IMR-90 (cell line): ENCODE measurements around the gene HEATR9. TPM values are rescaled to one million over a fixed set of nuclear protein-coding genes. Genes with fewer than 3 reads are reported as not detected.

ENCODE experiments used
- ATAC-seq: fragments of 200-7000 bp; cut with Tn5 transposase; 2 replicates; pipeline ENCODE4 v1.9.1; 2020; ENCODE audit warnings: low read depth, mild to moderate bottlenecking, moderate library complexity
- BruUV-seq: library from RNA; stranded (reverse); fragments of 400-500 nt; replicated peaks from 2 replicates; lab custom pipeline; 2021; lab: Mats Ljungman, UMichigan
- CTCF ChIA-PET: fragments of 300-600 bp; formaldehyde crosslinking; extraction: SDS; loops from one replicate; lab custom pipeline; 2021; ENCODE audit warnings: antibody characterized with exemption; lab: Yijun Ruan, JAX
- POLR2A ChIA-PET: fragments of 300-600 bp; sonication (Branson Sonifier 250); formaldehyde crosslinking; loops from one replicate; lab custom pipeline; 2022; ENCODE audit warnings: antibody characterized with exemption; ENCODE audit not compliant: unreplicated experiment; lab: Charles Lee
- DNase-seq: peaks from one replicate; pipeline ENCODE4 v3.0.0; 2013
- H2AFZ ChIP-seq: replicated peaks from 2 replicates; pipeline ENCODE3; 2013; ENCODE audit warnings: low read length, mild to moderate bottlenecking; ENCODE audit not compliant: poor library complexity
- H2AK5ac ChIP-seq: 2 replicates; pipeline ENCODE4 v1.6.1; 2013; ENCODE audit warnings: low read depth, low read length, inconsistent platforms
- H2AK9ac ChIP-seq: replicated peaks from 2 replicates; pipeline ENCODE3; 2013; ENCODE audit warnings: mild to moderate bottlenecking, low read depth, low read length, moderate library complexity; ENCODE audit not compliant: poor library complexity
- H2BK120ac ChIP-seq: 2 replicates; pipeline ENCODE4 v1.6.1; 2013; ENCODE audit warnings: low read depth, low read length, inconsistent platforms
- H2BK15ac ChIP-seq: 3 replicates; pipeline ENCODE4 v1.6.1; 2013; ENCODE audit warnings: low read depth, low read length, inconsistent platforms
- H2BK20ac ChIP-seq: 2 replicates; pipeline ENCODE4 v1.6.1; 2013; ENCODE audit warnings: low read depth, mild to moderate bottlenecking, inconsistent platforms, low read length, moderate library complexity
- H2BK5ac ChIP-seq: 2 replicates; pipeline ENCODE4 v1.6.1; 2013; ENCODE audit warnings: mild to moderate bottlenecking, low read depth, low read length, inconsistent platforms; ENCODE audit not compliant: poor library complexity, severe bottlenecking
- H3K14ac ChIP-seq: replicated peaks from 2 replicates; pipeline ENCODE4 v1.6.1; 2013; ENCODE audit warnings: low read depth, low read length, inconsistent platforms
- H3K18ac ChIP-seq: 2 replicates; pipeline ENCODE4 v1.6.1; 2013; ENCODE audit warnings: low read depth, low read length, control low read depth
- H3K23ac ChIP-seq: 2 replicates; pipeline ENCODE4 v1.6.1; 2013; ENCODE audit warnings: low read depth, low read length, inconsistent platforms
- H3K27ac ChIP-seq: 2 replicates; pipeline ENCODE4 v1.5.1; 2013; ENCODE audit warnings: mild to moderate bottlenecking, control low read depth, low read length; ENCODE audit not compliant: insufficient read depth
- H3K27me3 ChIP-seq: 2 replicates; pipeline ENCODE4 v1.6.1; 2013; ENCODE audit warnings: low read length; ENCODE audit not compliant: control insufficient read depth, insufficient read depth
- H3K36me3 ChIP-seq: 2 replicates; pipeline ENCODE4 v1.6.1; 2013; ENCODE audit warnings: low read length, mixed read lengths; ENCODE audit not compliant: control insufficient read depth, insufficient read depth
- H3K4ac ChIP-seq: 2 replicates; pipeline ENCODE4 v1.6.1; 2013; ENCODE audit warnings: low read depth, low read length, inconsistent platforms
- H3K4me1 ChIP-seq: 2 replicates; pipeline ENCODE4 v1.6.1; 2013; ENCODE audit warnings: low read length, mixed read lengths; ENCODE audit not compliant: control insufficient read depth, insufficient read depth
- H3K4me2 ChIP-seq: 2 replicates; pipeline ENCODE4 v1.6.1; 2013; ENCODE audit warnings: low read depth, mild to moderate bottlenecking, control low read depth, low read length, moderate library complexity
- H3K4me3 ChIP-seq: 2 replicates; pipeline ENCODE4 v1.5.1; 2013; ENCODE audit warnings: low read depth, mild to moderate bottlenecking, control low read depth, low read length, moderate library complexity; ENCODE audit not compliant: insufficient read depth
- H3K56ac ChIP-seq: 2 replicates; pipeline ENCODE4 v1.6.1; 2013; ENCODE audit warnings: low read length, inconsistent platforms; ENCODE audit not compliant: insufficient read depth; ENCODE audit errors: extremely low read depth
- H3K79me1 ChIP-seq, 2 experiments: 2 replicates each; pipeline ENCODE4 v1.6.1; 2013; ENCODE audit warnings: low read length in 2 of 2, inconsistent platforms in 1 of 2, low read depth in 1 of 2
- H3K9ac ChIP-seq: 2 replicates; pipeline ENCODE4 v1.6.1; 2013; ENCODE audit warnings: low read depth, low read length, control low read depth
- H3K9me1 ChIP-seq: 2 replicates; pipeline ENCODE4 v1.6.1; 2013; ENCODE audit warnings: low read length, inconsistent platforms; ENCODE audit not compliant: insufficient read depth
- H3K9me3 ChIP-seq: 2 replicates; pipeline ENCODE4 v1.6.1; 2013; ENCODE audit warnings: low read length; ENCODE audit not compliant: control insufficient read depth, insufficient read depth
- H4K20me1 ChIP-seq: 2 replicates; pipeline ENCODE4 v1.6.1; 2013; ENCODE audit warnings: low read length, inconsistent platforms; ENCODE audit not compliant: insufficient read depth
- H4K5ac ChIP-seq: 2 replicates; pipeline ENCODE4 v1.6.1; 2013; ENCODE audit warnings: mild to moderate bottlenecking, low read depth, low read length, control low read depth
- H4K8ac ChIP-seq, 2 experiments: 2 replicates each; pipeline ENCODE4 v1.6.1; 2013; ENCODE audit warnings: low read depth in 2 of 2, low read length in 2 of 2, control low read depth in 1 of 2, inconsistent platforms in 1 of 2
- H4K91ac ChIP-seq: 2 replicates; pipeline ENCODE4 v1.6.1; 2013; ENCODE audit warnings: low read depth, low read length, inconsistent platforms; ENCODE audit not compliant: insufficient read depth
- BHLHE40 ChIP-seq: fragments of 150-350 bp; IDR thresholded peaks from 2 replicates; pipeline ENCODE4 v1.6.1; 2016; ENCODE audit warnings: mild to moderate bottlenecking, low read depth, low read length
- CEBPB ChIP-seq: IDR thresholded peaks from 2 replicates; pipeline ENCODE4 v1.6.1; 2012; ENCODE audit warnings: low read depth, low read length, improper control_type of control experiment
- CHD1 ChIP-seq: IDR thresholded peaks from 2 replicates; pipeline ENCODE4 v1.6.1; 2012; ENCODE audit warnings: low read depth, low read length, improper control_type of control experiment
- FOS ChIP-seq: fragments of 150-350 bp; IDR thresholded peaks from 2 replicates; pipeline ENCODE4 v1.6.1; 2016; ENCODE audit warnings: low read depth, low read length
- MAFK ChIP-seq: IDR thresholded peaks from 2 replicates; pipeline ENCODE4 v1.6.1; 2012; ENCODE audit warnings: low read depth, low read length, improper control_type of control experiment
- MAZ ChIP-seq: IDR thresholded peaks from 2 replicates; pipeline ENCODE4 v1.6.1; 2012; ENCODE audit warnings: low read depth, mild to moderate bottlenecking, low read length, improper control_type of control experiment, moderate library complexity, borderline replicate concordance
- MXI1 ChIP-seq: IDR thresholded peaks from 2 replicates; pipeline ENCODE4 v1.6.1; 2012; ENCODE audit warnings: low read depth, mild to moderate bottlenecking, low read length, moderate library complexity, borderline replicate concordance
- NFE2L2 ChIP-seq: fragments of 150-350 bp; IDR thresholded peaks from 2 replicates; pipeline ENCODE4 v1.6.1; 2016; ENCODE audit warnings: low read depth, mild to moderate bottlenecking, low read length
- POLR2A ChIP-seq: IDR thresholded peaks from 2 replicates; pipeline ENCODE4 v1.6.1; 2012; ENCODE audit warnings: mild to moderate bottlenecking, low read depth, low read length
- RAD21 ChIP-seq: IDR thresholded peaks from 2 replicates; pipeline ENCODE4 v1.6.1; 2012; ENCODE audit warnings: low read length, improper control_type of control experiment
- RCOR1 ChIP-seq: IDR thresholded peaks from 2 replicates; pipeline ENCODE4 v1.6.1; 2012; ENCODE audit warnings: mild to moderate bottlenecking, low read length, improper control_type of control experiment; ENCODE audit not compliant: insufficient replicate concordance
- RFX5 ChIP-seq: IDR thresholded peaks from 2 replicates; pipeline ENCODE4 v1.8.0; 2012; ENCODE audit warnings: low read depth, mild to moderate bottlenecking, low read length, moderate library complexity
- SMC3 ChIP-seq: fragments of 150-350 bp; IDR thresholded peaks from 2 replicates; pipeline ENCODE4 v1.6.1; 2016; ENCODE audit warnings: low read depth, mild to moderate bottlenecking, antibody characterized with exemption, low read length, moderate library complexity
- WGBS, 2 experiments: methylation state at CpG; one replicate each; pipeline versions ENCODE4 v1.1.5 to v1.1.7; 2013; ENCODE audit warnings: missing lambda C conversion rate in 2 of 2; ENCODE audit not compliant: insufficient read length in 1 of 2; ENCODE audit errors: extremely low coverage in 2 of 2; 5-methylcytosine and 5-hydroxymethylcytosine counted together
- dilution Hi-C: fragments of 300-500 bp; cut with HindIII; formaldehyde crosslinking; loops from one replicate; pipeline ENCODE4 v1.14.3; 2018; ENCODE audit warnings: low sequenced_read_pairs; ENCODE audit not compliant: unreplicated experiment
- in situ Hi-C: fragments of 300-500 bp; cut with MboI; formaldehyde crosslinking; loops from 3 replicates; pipeline ENCODE4 v1.14.3; 2019; ENCODE audit warnings: low sequenced_read_pairs, inconsistent platforms, mixed read lengths
- intact Hi-C: fragments of 100-400 bp; cut with micrococcal nuclease; formaldehyde crosslinking; loops from 2 replicates; pipeline ENCODE4 v1.10.0; 2022
- polyA plus RNA-seq, 3 experiments: library from polyadenylated mRNA; depleted of rRNA; stranded (reverse); fragments of >200 nt; gene quantifications; 2 replicates each; pipeline ENCODE4 v1.2.3, GENCODE V29; 2012; ENCODE audit warnings: low replicate concordance in 1 of 3
- total RNA-seq: library from RNA; depleted of rRNA; stranded (reverse); fragments of >200 nt; gene quantifications from 2 replicates; pipeline ENCODE4 v1.2.3, GENCODE V29; 2012
- TF ChIP-seq, protein P1 (sequence below): fragments of 150-350 bp; IDR thresholded peaks from 2 replicates; pipeline ENCODE4 v1.6.1; 2017; ENCODE audit warnings: mild to moderate bottlenecking, antibody characterized with exemption, low read length, low read depth
- TF ChIP-seq, protein P2 (sequence below): fragments of 150-350 bp; IDR thresholded peaks from 2 replicates; pipeline ENCODE4 v1.6.1; 2016; ENCODE audit warnings: low read depth, mild to moderate bottlenecking, low read length, moderate library complexity, borderline replicate concordance
- TF ChIP-seq, protein P3 (sequence below): conservative IDR thresholded peaks from 2 replicates; pipeline ENCODE4 v1.5.1; 2012; ENCODE audit warnings: mild to moderate bottlenecking, low read depth, low read length, improper control_type of control experiment

Gene HEATR9
- total and polyA plus RNA-seq, 2 of the 4 experiments (the other 2 are of a cell fraction): not detected

DNA sequence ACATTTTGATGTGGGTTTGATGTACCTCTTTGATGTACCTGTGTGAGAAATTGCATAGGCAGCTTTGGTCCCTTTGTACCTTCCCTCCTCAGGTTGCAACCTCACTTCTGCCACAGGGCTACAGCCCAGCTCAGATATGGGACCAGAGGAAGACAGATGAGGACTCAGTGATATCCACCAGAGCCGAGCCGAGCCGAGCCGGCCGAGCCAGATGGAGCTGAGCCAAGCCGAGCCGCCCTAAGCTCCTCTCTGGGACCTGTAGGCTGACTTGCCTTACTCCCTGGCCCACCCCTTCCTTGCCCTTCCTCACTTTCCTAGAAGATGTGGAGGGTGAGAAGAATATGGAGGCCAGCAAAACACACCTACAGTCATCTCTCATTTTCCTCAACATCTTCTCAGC lies 3.8 kb downstream of the HEATR9 start:
- H3K9ac ChIP-seq: no peak overlapping the region
- dilution Hi-C loops: no loop called here
- H3K79me1 ChIP-seq: no peaks in the 10 kb centered on the region
- H3K14ac ChIP-seq: no peak overlapping the region
- no peak overlapping the region for H2BK20ac ChIP-seq
- no peak overlapping the region for H2BK5ac ChIP-seq
- no peak overlapping the region for H3K56ac ChIP-seq
- no peaks in the 10 kb centered on the region for H4K20me1 ChIP-seq
- H3K9me1 ChIP-seq: no peaks in the 10 kb centered on the region
- in situ Hi-C loops: no loop called here
- H2AFZ ChIP-seq: no peak overlapping the region
- no peak overlapping the region for H4K8ac ChIP-seq
- ATAC-seq (no peak), DNase-seq (no peak)
- CTCF ChIA-PET: no interaction called here
- no peaks in the 10 kb centered on the region for H3K27me3 ChIP-seq
- no CpG with 5 or more reads among the region's 7 CpGs for WGBS, 2 experiments
- no peaks in the 10 kb centered on the region for H3K9me3 ChIP-seq
- H3K27ac ChIP-seq: no peak overlapping the region
- no peak overlapping the region for H3K4me2 ChIP-seq
- no peak overlapping the region for H4K91ac ChIP-seq
- intact Hi-C loops: no loop called here
- TF ChIP-seq RCOR1 (no peak), MAFK (no peak), RAD21 (no peak), SMC3 (no peak), MXI1 (no peak), FOS (no peak), CEBPB (no peak), NFE2L2 (no peak), RFX5 (no peak), CHD1 (no peak), BHLHE40 (no peak), POLR2A (no peak), MAZ (no peak)
- TF ChIP-seq, protein P1, sequence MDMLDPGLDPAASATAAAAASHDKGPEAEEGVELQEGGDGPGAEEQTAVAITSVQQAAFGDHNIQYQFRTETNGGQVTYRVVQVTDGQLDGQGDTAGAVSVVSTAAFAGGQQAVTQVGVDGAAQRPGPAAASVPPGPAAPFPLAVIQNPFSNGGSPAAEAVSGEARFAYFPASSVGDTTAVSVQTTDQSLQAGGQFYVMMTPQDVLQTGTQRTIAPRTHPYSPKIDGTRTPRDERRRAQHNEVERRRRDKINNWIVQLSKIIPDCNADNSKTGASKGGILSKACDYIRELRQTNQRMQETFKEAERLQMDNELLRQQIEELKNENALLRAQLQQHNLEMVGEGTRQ: no peak
- TF ChIP-seq, protein P2, sequence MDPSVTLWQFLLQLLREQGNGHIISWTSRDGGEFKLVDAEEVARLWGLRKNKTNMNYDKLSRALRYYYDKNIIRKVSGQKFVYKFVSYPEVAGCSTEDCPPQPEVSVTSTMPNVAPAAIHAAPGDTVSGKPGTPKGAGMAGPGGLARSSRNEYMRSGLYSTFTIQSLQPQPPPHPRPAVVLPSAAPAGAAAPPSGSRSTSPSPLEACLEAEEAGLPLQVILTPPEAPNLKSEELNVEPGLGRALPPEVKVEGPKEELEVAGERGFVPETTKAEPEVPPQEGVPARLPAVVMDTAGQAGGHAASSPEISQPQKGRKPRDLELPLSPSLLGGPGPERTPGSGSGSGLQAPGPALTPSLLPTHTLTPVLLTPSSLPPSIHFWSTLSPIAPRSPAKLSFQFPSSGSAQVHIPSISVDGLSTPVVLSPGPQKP: no peak
- TF ChIP-seq, protein P3, sequence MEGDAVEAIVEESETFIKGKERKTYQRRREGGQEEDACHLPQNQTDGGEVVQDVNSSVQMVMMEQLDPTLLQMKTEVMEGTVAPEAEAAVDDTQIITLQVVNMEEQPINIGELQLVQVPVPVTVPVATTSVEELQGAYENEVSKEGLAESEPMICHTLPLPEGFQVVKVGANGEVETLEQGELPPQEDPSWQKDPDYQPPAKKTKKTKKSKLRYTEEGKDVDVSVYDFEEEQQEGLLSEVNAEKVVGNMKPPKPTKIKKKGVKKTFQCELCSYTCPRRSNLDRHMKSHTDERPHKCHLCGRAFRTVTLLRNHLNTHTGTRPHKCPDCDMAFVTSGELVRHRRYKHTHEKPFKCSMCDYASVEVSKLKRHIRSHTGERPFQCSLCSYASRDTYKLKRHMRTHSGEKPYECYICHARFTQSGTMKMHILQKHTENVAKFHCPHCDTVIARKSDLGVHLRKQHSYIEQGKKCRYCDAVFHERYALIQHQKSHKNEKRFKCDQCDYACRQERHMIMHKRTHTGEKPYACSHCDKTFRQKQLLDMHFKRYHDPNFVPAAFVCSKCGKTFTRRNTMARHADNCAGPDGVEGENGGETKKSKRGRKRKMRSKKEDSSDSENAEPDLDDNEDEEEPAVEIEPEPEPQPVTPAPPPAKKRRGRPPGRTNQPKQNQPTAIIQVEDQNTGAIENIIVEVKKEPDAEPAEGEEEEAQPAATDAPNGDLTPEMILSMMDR: no peak
- H4K5ac ChIP-seq: no peak overlapping the region
- no peak overlapping the region for H2AK5ac ChIP-seq
- peaks cover 3% of the 10 kb centered on the region; the same call in 1 of the 2 replicates for H3K4me1 ChIP-seq
- no peak overlapping the region for H3K23ac ChIP-seq
- no peak overlapping the region for H2BK120ac ChIP-seq
- no peaks in the 10 kb centered on the region for H3K36me3 ChIP-seq
- POLR2A ChIA-PET: no interaction called here
- no peak overlapping the region for H3K4ac ChIP-seq
- no peak overlapping the region for H3K4me3 ChIP-seq
- H3K18ac ChIP-seq: no peak overlapping the region
- BruUV-seq: no TSS peak
- no peak overlapping the region for H2BK15ac ChIP-seq
- no peak overlapping the region for H2AK9ac ChIP-seq
